Suppressor macrophage (primary cell): Measurements from ENCODE around the gene L2HGDH.
A peak's percentile ranks its signal among the peaks of the same experiment; 100 is the strongest.
"Not testable (repeated sequence)": the region's sequence is repeated elsewhere in the genome, so short reads cannot be mapped to it uniquely, and the experiment has no call there.

Source experiments
- DNase-seq, 4 experiments: peaks; one replicate each; pipeline ENCODE4 v3.0.0-alpha.2; 2020 to 2022

Gene L2HGDH

GRCh38 chr14:50339178-50339804, 27.3 kb upstream of the L2HGDH start:
- DNase-seq, result no peak

- DNase-seq, result no peak
These were observed 26.6 kb upstream of the L2HGDH start for GRCh38 chr14:50338587-50338986.

- DNase-seq, result peak in 1 of 4 experiments; percentile 21
These were observed 24.2 kb upstream of the L2HGDH start for GRCh38 chr14:50335989-50336824.

- no peak for DNase-seq
These were observed 23.4 kb upstream of the L2HGDH start for GRCh38 chr14:50335389-50335788.

GRCh38 chr14:50334211-50334610, 22.2 kb upstream of the L2HGDH start:
- DNase-seq, result no peak

GRCh38 chr14:50333014-50333509, 21.0 kb upstream of the L2HGDH start:
- DNase-seq, result no peak

- no peak for DNase-seq
These were observed 19.6 kb upstream of the L2HGDH start for GRCh38 chr14:50331596-50331995.

- DNase-seq, result peak; percentile 79 to 92 (median 85)
These were observed 9.1 kb upstream of the L2HGDH start for GRCh38 chr14:50321009-50321660.

- peak in 2 of 4 experiments; percentile 11 to 17 for DNase-seq
These were observed 8.3 kb upstream of the L2HGDH start for GRCh38 chr14:50320283-50320682.

- peak in 1 of 4 experiments; percentile 26 for DNase-seq
These were observed 7.7 kb upstream of the L2HGDH start for GRCh38 chr14:50319721-50320120.

- peak in 1 of 4 experiments; percentile 22 for DNase-seq
These were observed 7.3 kb upstream of the L2HGDH start for GRCh38 chr14:50319293-50319692.

GRCh38 chr14:50318031-50318626, 6.1 kb upstream of the L2HGDH start:
- DNase-seq, result peak in 3 of 4 experiments; percentile 15 to 67 (median 31)

GRCh38 chr14:50314098-50314497, 2.1 kb upstream of the L2HGDH start:
- not testable (repeated sequence) for DNase-seq

GRCh38 chr14:50312734-50313054, 665 bp upstream of the L2HGDH start:
- DNase-seq, result no peak

GRCh38 chr14:50311337-50311971, 575 bp downstream of the L2HGDH start:
- DNase-seq, result peak in 3 of 4 experiments; percentile 9 to 15 (median 11)

- no peak for DNase-seq
These were observed 1.6 kb downstream of the L2HGDH start for GRCh38 chr14:50310445-50310844.

GRCh38 chr14:50308363-50308915, 3.6 kb downstream of the L2HGDH start:
- DNase-seq, result no peak

- DNase-seq, result peak; percentile 78 to 91 (median 86)
These were observed 8.1 kb downstream of the L2HGDH start for GRCh38 chr14:50303744-50304471.

GRCh38 chr14:50301914-50302313, 10.1 kb downstream of the L2HGDH start:
- no peak for DNase-seq

GRCh38 chr14:50299585-50299984, 12.4 kb downstream of the L2HGDH start:
- no peak for DNase-seq

- no peak for DNase-seq
These were observed 21.7 kb downstream of the L2HGDH start for GRCh38 chr14:50290306-50290705.
